GM12878 (cell line): ENCODE measurements around the gene ITGA5. TPM values are rescaled to one million over a fixed set of nuclear protein-coding genes. Genes with fewer than 3 reads are reported as not detected.

Source experiments
- ATAC-seq: fragments of 200-7000 bp; cut with Tn5 transposase; 3 replicates; pipeline ENCODE4 v1.9.1; 2020; ENCODE audit warnings: mild to moderate bottlenecking, moderate library complexity
- BruUV-seq: library from RNA; stranded (reverse); fragments of 400-500 nt; replicated peaks from 2 replicates; lab custom pipeline; 2021; lab: Mats Ljungman, UMichigan
- CTCF ChIA-PET: fragments of 300-600 bp; sonication (Branson Sonifier 250); formaldehyde crosslinking; extraction: SDS; loops from one replicate; lab custom pipeline; 2021; ENCODE audit warnings: inconsistent platforms; lab: Yijun Ruan, JAX
- POLR2A ChIA-PET: fragments of 350-600 bp; formaldehyde crosslinking; extraction: SDS; loops from one replicate; lab custom pipeline; 2021; ENCODE audit warnings: inconsistent platforms; lab: Charles Lee
- RAD21 ChIA-PET: fragments of 300-600 bp; sonication (Branson Sonifier 250); formaldehyde crosslinking; loops from one replicate; lab custom pipeline; 2023; ENCODE audit warnings: antibody characterized with exemption; ENCODE audit not compliant: unreplicated experiment; lab: Charles Lee
- SMC1A ChIA-PET: fragments of 300-600 bp; sonication (Branson Sonifier 250); formaldehyde crosslinking; loops from one replicate; lab custom pipeline; 2023; ENCODE audit not compliant: unreplicated experiment, uncharacterized antibody; lab: Charles Lee
- DNase-seq: peaks from one replicate; pipeline ENCODE4 v3.0.0-alpha.2; 2011; ENCODE audit warnings: low read depth, low spot score
- FAIRE-seq: peaks from 3 replicates; lab custom pipeline; 2011; peaks lifted over from hg19 to GRCh38; lab: Jason Lieb, UNC
- H2AFZ ChIP-seq: 2 replicates; pipeline ENCODE4 v1.6.0; 2011; ENCODE audit warnings: low read depth, low read length, control low read depth; ENCODE audit not compliant: control insufficient read depth
- H3K27ac ChIP-seq: 2 replicates; pipeline ENCODE4 v1.5.1; 2011; ENCODE audit warnings: control low read depth; ENCODE audit not compliant: control insufficient read depth, insufficient read depth
- H3K27me3 ChIP-seq, 2 experiments: replicated peaks in 1 of 2; 2 replicates each; pipeline versions ENCODE4 v1.6.0 to v1.6.1; 2011; ENCODE audit warnings: low read length in 1 of 2; ENCODE audit not compliant: control insufficient read depth in 2 of 2, insufficient read depth in 2 of 2
- H3K36me3 ChIP-seq, 2 experiments: 2 replicates each; pipeline ENCODE4 v1.5.1; 2011; ENCODE audit warnings: low read length in 1 of 2; ENCODE audit not compliant: control insufficient read depth in 2 of 2, insufficient read depth in 2 of 2
- H3K4me1 ChIP-seq: 2 replicates; pipeline ENCODE4 v1.6.1; 2011; ENCODE audit warnings: mild to moderate bottlenecking, low read length, moderate library complexity, mixed read lengths; ENCODE audit not compliant: control insufficient read depth, insufficient read depth
- H3K4me2 ChIP-seq: 2 replicates; pipeline ENCODE4 v1.6.0; 2011; ENCODE audit warnings: control low read depth; ENCODE audit not compliant: control insufficient read depth, insufficient read depth
- H3K4me3 ChIP-seq: fragments of 200-600 bp; sonication (generic); 2 replicates; pipeline ENCODE4 v1.5.1; 2016
- H3K79me2 ChIP-seq: 2 replicates; pipeline ENCODE4 v1.6.0; 2011; ENCODE audit warnings: low read length; ENCODE audit not compliant: control insufficient read depth, insufficient read depth
- H3K9ac ChIP-seq: 2 replicates; pipeline ENCODE4 v1.8.0; 2011; ENCODE audit warnings: low read length, control low read depth, mixed read lengths; ENCODE audit not compliant: control insufficient read depth, insufficient read depth
- H3K9me3 ChIP-seq: replicated peaks from 3 replicates; pipeline ENCODE4 v1.5.1; 2011; ENCODE audit warnings: mild to moderate bottlenecking, low read length; ENCODE audit not compliant: control insufficient read depth, insufficient read depth
- H4K20me1 ChIP-seq: 2 replicates; pipeline ENCODE4 v1.6.0; 2011; ENCODE audit not compliant: control insufficient read depth, insufficient read depth
- CHD1 ChIP-seq: IDR thresholded peaks from 2 replicates; pipeline ENCODE4 v1.6.1; 2012; ENCODE audit warnings: low read depth, low read length, improper control_type of control experiment
- GATAD2B ChIP-seq: fragments of 450-650 bp; conservative IDR thresholded peaks from 2 replicates; pipeline ENCODE4 v1.6.1; 2017; ENCODE audit warnings: low read depth, mild to moderate bottlenecking, moderate library complexity
- MYB ChIP-seq: fragments of 150-350 bp; IDR thresholded peaks from 2 replicates; pipeline ENCODE4 v1.6.1; 2014; ENCODE audit warnings: mild to moderate bottlenecking, low read depth, low read length, borderline replicate concordance
- PKNOX1 ChIP-seq: fragments of 450-650 bp; IDR thresholded peaks from 2 replicates; pipeline ENCODE4 v1.6.1; 2016; ENCODE audit warnings: mild to moderate bottlenecking
- PML ChIP-seq: IDR thresholded peaks from 2 replicates; pipeline ENCODE4 v1.6.1; 2012; ENCODE audit warnings: low read length, inconsistent platforms
- WGBS: methylation state at CpG from one replicate; pipeline ENCODE4 v1.1.6; 2016; ENCODE audit warnings: low lambda C conversion rate; ENCODE audit not compliant: insufficient replicate concordance, insufficient coverage; ENCODE audit errors: missing lambda C conversion rate; 5-methylcytosine and 5-hydroxymethylcytosine counted together
- in situ Hi-C: fragments of 300-500 bp; cut with MboI; formaldehyde crosslinking; loops from 9 replicates; pipeline ENCODE4 v1.14.3; 2018; ENCODE audit warnings: mixed read lengths
- intact Hi-C: fragments of 100-400 bp; cut with micrococcal nuclease; formaldehyde crosslinking; loops from one replicate; pipeline ENCODE4 v1.14.2; 2022; ENCODE audit not compliant: unreplicated experiment
- polyA plus RNA-seq, 11 experiments: library from polyadenylated mRNA; depleted of rRNA in 4 of 11; unstranded in 6 of 11; stranded (reverse) in 5 of 11; fragments of >200 nt; fragmentation: Nextera tagmentation in 4 of 11; fragmentation: Illumina TruSeq in 1 of 11; extraction: Ambion mirVana in 4 of 11; extraction: Trizol in 1 of 11; gene quantifications; 1 replicate in 1 of 11; 2 replicates in 10 of 11; pipeline versions ENCODE4 v1.2.1 to v1.2.3, GENCODE V29; 2011 to 2016; ENCODE audit warnings: inconsistent platforms in 2 of 11, missing spikeins in 2 of 11, low read depth in 1 of 11
- total RNA-seq, 4 experiments: library from RNA; depleted of rRNA in 3 of 4; stranded (reverse); fragments of >200 nt in 3 of 4; fragmentation: Illumina TruSeq in 1 of 4; extraction: Trizol in 1 of 4; gene quantifications; 2 replicates each; pipeline versions ENCODE4 v1.2.1 to v1.2.3, GENCODE V29; 2013 to 2021

The ITGA5 gene
- total and polyA plus RNA-seq, 10 of the 15 experiments (the other 5 are each of a cell fraction or from before 2014, with no cell fraction given), result 0.15 to 22.5 (median 0.61) TPM

- SMC1A ChIA-PET, result interaction anchor here (0.9 kb wide), 1 partner anchor 17 kb away, joined by 3 read pairs; no protein-coding TSS in a partner anchor
- peak; percentile 73 for TF ChIP-seq PKNOX1
- TF ChIP-seq MYB, result no peak
- TF ChIP-seq GATAD2B, result no peak
- no peak for TF ChIP-seq CHD1
- TF ChIP-seq PML, result no peak
- TF ChIP-seq, all 136 proteins: peak for 1
- Histone ChIP-seq H3K4me1 (peaks cover 8% of the 10 kb centered on the region; the same call in 1 of the 2 replicates), H3K36me3 (no peaks in the 10 kb centered on the region), H3K79me2 (no peaks in the 10 kb centered on the region), H4K20me1 (no peaks in the 10 kb centered on the region), H3K27ac (no peak overlapping the region), H3K27me3 (no peaks in the 10 kb centered on the region), H3K4me3 (no peak overlapping the region), H3K9me3 (no peaks in the 10 kb centered on the region), H3K9ac (no peak overlapping the region), H2AFZ (no peak overlapping the region), H3K4me2 (no peak overlapping the region)
- WGBS, result 0% methylated on average over 2 of the region's 2 CpGs
- ChIA-PET RAD21 (interaction anchor here (1.6 kb wide), 1 partner anchor 15 kb away, joined by 5 read pairs; no protein-coding TSS in a partner anchor), POLR2A (interaction anchor here (1.0 kb wide), 1 partner anchor 10 kb away, joined by 3 read pairs; the partner anchor contains the start of gene ZNF385A), CTCF (interaction anchor here (0.8 to 1.9 kb wide), 8 partner anchors 13 to 159 kb away, joined by 3 to 5 read pairs (median 4); partner anchors contain the start of gene COPZ1)
- no TSS peak for BruUV-seq
- ATAC-seq, result no peak
- intact Hi-C loops, result loop anchor here (10.0 kb wide), 1 partner anchor 370 kb away; the partner anchor contains the start of genes HOXC8 and HOXC9
- in situ Hi-C loops, result no loop called here
- FAIRE-seq, result no peak
- no peak for DNase-seq
These were observed 44.4 kb downstream of the ITGA5 start for GRCh38 chr12:54374562-54375258.
